GM19463 (cell line): ENCODE measurements around the gene SELENOI.
A peak's percentile ranks its signal among the peaks of the same experiment; 100 is the strongest.
"Not testable (repeated sequence)": the region's sequence is repeated elsewhere in the genome, so short reads cannot be mapped to it uniquely, and the experiment has no call there.

Experiments
- ATAC-seq: cut with Tn5 transposase; IDR thresholded peaks from one replicate; pipeline ENCODE4 v1.9.1; 2021; ENCODE audit warnings: mild to moderate bottlenecking, moderate library complexity; ENCODE audit not compliant: unreplicated experiment

The SELENOI gene

GRCh38 chr2:26345545-26346453 is at the start of gene SELENOI:
SELENOI (plus strand) TSS chr2:26346143; CDS start chr2:26346233, 90 bp downstream.
- ATAC-seq: peak; percentile 90

GRCh38 chr2:26297061-26297460 is 48.9 kb upstream of the SELENOI start:
- no peak for ATAC-seq

DNA sequence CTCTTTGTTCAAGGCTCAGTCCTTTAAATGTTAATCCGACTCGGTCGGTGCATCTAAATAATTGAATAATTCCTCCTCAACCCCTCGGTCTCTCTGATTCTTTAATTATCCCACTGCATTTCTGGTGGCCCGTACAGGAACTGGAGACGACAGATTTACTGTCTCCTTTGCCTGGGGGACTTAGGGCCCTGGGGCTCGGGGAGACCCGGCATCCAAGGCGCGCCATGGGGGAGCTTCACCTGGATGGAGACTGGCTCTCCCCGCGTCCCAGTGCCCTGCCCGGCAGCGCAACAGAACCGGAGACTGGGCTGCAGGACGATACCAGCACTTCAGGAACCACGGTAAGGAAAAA is 47.7 kb upstream of the SELENOI start:
- no peak for ATAC-seq

- ATAC-seq: no peak
Measured at GRCh38 chr2:26298638-26299393, 47.1 kb upstream of the SELENOI start.

DNA sequence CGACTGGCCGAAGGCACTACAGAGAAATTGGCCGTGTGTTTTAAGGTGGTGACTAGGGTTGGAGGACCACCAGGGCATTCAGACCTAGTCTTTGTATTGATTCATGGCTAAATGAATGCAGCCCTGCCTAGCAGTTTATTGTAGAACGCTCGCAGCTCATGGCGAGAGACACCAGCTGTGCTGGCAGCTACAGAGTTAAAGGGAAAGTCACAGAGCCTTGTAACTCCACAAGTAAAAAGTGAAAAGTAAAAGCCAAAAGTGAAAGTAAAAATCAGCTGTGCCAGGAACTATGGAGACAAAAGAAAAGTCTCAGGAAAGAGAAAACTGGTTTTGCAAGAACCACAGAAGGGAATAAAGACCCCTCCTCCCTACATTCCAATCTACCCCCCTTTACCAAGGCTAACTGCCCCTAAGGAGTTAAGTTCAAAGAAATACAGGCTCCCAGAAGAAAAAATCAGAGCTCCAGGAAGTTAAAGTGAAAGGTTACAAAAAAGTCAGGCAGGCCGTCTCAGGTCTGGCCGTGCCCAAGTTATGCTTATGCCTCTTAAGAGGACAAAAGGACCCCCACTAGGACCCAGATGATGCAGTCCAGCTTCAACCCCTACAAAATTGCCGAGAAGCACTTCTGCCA is 46.4 kb upstream of the SELENOI start:
- ATAC-seq: peak; percentile 41

DNA sequence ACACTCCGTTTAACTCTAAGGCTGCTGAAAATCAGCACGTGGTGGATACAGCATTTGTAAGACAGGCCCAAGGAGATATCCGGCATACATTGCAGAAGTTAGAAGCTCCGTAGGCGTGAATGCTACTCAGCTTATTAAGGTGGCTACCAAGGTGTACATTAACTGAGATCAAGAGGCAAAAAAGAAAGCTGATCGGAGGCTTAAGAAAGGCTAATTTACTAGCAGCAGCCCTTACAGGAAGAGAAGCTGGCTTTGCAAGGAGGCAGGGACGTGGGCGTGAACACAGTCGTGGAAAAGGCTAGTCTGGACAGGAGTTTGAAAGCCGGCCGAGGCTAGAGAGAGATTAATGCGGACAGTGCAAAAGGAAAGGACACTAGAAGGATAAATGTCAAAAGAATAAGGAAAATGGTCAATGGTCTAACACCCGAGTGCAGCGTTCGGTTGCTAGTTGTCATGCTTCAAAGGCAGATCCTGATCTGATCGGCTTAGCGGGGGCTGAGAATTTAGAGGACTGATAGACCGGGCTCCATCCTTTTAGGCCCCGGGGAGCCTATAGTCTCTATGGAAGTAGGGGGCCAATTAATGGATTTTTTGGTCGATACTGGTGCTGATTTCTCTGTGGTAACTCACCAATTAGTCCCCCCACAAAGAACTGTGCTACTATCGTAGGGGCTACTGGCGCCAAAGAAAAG is 45.6 kb upstream of the SELENOI start:
- ATAC-seq: no peak

DNA sequence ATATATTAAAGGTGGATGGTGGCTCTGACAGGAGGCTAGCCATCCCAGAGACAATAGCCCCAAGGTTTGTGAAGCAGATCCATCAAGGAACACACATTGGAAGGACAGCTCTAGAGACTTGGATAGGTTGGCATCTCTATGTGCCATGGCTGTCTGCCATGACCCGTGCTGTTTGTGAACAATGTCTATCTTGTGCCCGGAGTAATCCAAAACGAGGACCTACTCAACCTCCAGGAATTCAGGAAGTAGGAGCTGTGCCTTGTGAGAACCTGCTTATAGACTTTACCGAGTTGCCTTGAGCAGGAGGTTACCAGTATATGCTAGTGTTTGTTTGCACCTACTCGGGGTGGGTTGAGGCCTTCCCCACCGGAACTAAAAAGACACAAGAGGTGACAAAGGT is 43.1 kb upstream of the SELENOI start:
- no peak for ATAC-seq

GRCh38 chr2:26305094-26305493 is 40.8 kb upstream of the SELENOI start:
- ATAC-seq: not testable (repeated sequence)

DNA sequence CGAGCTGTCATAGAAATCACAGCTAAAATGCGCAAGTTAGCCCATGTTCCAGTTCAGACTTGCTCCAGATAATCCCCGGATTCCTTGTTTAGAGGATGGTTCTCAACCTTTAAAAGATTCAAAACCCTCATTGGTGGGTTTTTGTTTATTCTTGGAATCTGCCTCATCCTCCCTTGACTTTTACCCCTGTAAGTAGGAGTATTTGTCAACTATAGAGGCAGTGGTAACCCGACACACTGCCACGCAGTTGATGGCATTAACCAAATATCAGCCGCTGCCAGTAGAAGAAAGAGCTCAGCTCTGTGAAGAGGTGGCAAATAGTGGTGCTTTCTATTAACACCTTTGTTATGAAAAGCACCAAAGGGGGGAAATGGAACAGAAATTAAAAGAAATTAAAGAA is 40.4 kb upstream of the SELENOI start:
- ATAC-seq: no peak

GRCh38 chr2:26309921-26310320 is 36.0 kb upstream of the SELENOI start:
- ATAC-seq: no peak

GRCh38 chr2:26312471-26312870 is 33.5 kb upstream of the SELENOI start:
- ATAC-seq: no peak

- ATAC-seq: no peak
Measured at GRCh38 chr2:26313446-26313845, 32.5 kb upstream of the SELENOI start.

DNA sequence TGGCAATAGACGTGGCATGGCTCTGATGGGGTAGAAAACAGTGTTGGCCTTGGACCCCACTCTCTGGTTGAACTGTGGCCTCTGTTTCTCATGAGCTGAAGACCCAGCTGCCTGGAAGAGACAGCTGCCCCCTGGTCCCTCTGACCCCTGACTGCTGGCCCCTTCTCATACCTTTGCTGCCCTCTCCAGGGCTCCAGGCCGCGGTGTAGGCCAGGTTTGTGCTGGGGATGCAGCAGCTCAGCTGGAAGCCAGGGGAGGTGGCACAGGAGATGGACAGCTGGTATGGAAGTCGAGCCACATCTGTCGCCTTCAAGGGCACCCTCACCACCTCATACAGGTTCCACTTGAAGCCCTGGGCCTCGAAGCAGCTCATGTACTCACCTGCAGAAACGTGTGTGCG is 31.7 kb upstream of the SELENOI start:
- ATAC-seq: no peak

GRCh38 chr2:26316041-26316440 is 29.9 kb upstream of the SELENOI start:
- no peak for ATAC-seq

GRCh38 chr2:26316845-26317244 is 29.1 kb upstream of the SELENOI start:
- ATAC-seq: no peak

DNA sequence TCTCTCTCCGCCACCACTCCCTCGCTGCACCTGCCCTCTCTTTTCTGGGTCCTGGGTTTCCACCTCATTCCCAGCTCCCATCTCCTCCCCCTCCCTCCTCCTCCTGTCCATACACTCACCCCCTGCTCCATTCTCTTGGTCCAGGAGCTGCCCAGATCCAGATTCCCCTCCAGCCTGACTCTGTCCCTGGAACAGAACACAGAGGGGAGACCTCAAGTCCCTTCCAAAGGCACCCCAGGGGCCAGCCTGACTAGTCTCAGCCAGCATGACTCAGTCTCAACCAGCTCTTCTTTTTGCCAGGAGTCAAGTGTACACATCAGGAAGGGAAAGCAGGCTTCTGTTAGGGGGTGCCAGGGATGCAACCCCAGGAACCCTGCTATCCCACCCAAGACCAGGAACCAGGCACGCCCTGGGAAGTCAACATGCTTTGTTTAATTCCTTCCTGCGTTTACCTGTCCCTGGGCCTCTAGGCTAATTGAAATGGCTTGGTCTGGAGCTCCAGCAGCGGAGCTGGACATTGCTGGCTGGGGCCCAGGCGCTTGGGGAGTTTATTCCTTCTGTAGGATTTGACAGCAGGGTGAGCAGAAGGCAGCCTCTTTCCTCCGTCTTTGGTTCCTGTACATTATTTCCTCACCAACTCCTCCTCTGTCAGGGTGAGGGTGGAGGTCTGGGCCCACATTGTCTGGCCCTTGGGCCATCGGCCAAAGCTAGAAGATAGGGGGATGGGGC is 28.4 kb upstream of the SELENOI start:
- no peak for ATAC-seq

DNA sequence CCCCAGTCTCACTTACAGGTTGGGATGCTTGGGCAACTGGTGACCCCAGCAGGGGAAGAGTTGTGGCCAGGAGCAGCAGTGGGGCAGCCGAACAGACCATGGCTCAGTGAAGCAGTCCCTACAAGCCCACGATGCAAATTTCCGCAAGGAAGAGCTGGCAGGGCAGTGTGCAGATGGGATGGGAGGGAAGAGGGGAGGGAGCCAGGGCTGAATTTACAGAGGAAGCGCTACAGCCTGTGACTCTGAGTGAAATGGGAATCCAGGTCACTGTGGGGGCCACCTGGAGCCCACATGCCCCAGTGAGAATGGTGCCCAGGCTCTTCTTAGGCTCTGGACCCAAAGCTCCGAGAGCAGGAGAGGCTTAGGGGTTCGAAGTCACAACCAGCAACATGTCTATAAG is 27.0 kb upstream of the SELENOI start:
- no peak for ATAC-seq

- not testable (repeated sequence) for ATAC-seq
Measured at GRCh38 chr2:26324479-26324878, 21.5 kb upstream of the SELENOI start.

- ATAC-seq: no peak
Measured at GRCh38 chr2:26324903-26325302, 21.0 kb upstream of the SELENOI start.

- no peak for ATAC-seq
Measured at GRCh38 chr2:26325851-26326250, 20.1 kb upstream of the SELENOI start.
